GM21367 (cell line): ENCODE results near the gene TLN1.

Experiments
- ATAC-seq: cut with Tn5 transposase; IDR thresholded peaks from one replicate; pipeline ENCODE4 v1.9.1; 2021; ENCODE audit not compliant: unreplicated experiment

The TLN1 gene

GRCh38 chr9:35756275-35757225 is 24.6 kb upstream of the TLN1 start:
- no peak for ATAC-seq

GRCh38 chr9:35755071-35755470 is 23.1 kb upstream of the TLN1 start:
- no peak for ATAC-seq

GRCh38 chr9:35754264-35754663 is 22.3 kb upstream of the TLN1 start, which contains the start of gene MSMP:
TSS of gene MSMP (minus strand) at chr9:35754276. CDS start at chr9:35754129, 147 bp downstream.
- ATAC-seq: no peak

GRCh38 chr9:35753466-35753865 is 21.5 kb upstream of the TLN1 start:
- no peak for ATAC-seq

- ATAC-seq: no peak
Measured at GRCh38 chr9:35750256-35750531, 18.2 kb upstream of the TLN1 start.

GRCh38 chr9:35749515-35750255 is 17.7 kb upstream of the TLN1 start:
- peak; percentile 16 for ATAC-seq

- peak; percentile 66 for ATAC-seq
Measured at GRCh38 chr9:35748858-35749514, 17.0 kb upstream of the TLN1 start, which contains the start of the genes GBA2 and RGP1. TSS of gene GBA2 (minus strand) at chr9:35749228. CDS start at chr9:35748704, 524 bp downstream. TSS of gene RGP1 (plus strand) at chr9:35749287. CDS start at chr9:35749756, 469 bp downstream.

GRCh38 chr9:35748242-35748857 is 16.4 kb upstream of the TLN1 start:
- no peak for ATAC-seq

GRCh38 chr9:35746583-35746982 is 14.6 kb upstream of the TLN1 start:
- ATAC-seq: no peak

GRCh38 chr9:35745569-35745968 is 13.6 kb upstream of the TLN1 start:
- no peak for ATAC-seq

- no peak for ATAC-seq
Measured at GRCh38 chr9:35743880-35744518, 12.0 kb upstream of the TLN1 start.

- ATAC-seq: no peak
Measured at GRCh38 chr9:35743452-35743851, 11.5 kb upstream of the TLN1 start.

GRCh38 chr9:35741740-35742139 is 9.7 kb upstream of the TLN1 start:
- no peak for ATAC-seq

GRCh38 chr9:35740243-35740642 is 8.2 kb upstream of the TLN1 start:
- no peak for ATAC-seq

- ATAC-seq: no peak
Measured at GRCh38 chr9:35738924-35739323, 6.9 kb upstream of the TLN1 start.

GRCh38 chr9:35738186-35738585 is 6.2 kb upstream of the TLN1 start:
- ATAC-seq: no peak

GRCh38 chr9:35737143-35737542 is 5.1 kb upstream of the TLN1 start:
- no peak for ATAC-seq

- ATAC-seq: no peak
Measured at GRCh38 chr9:35736201-35736633, 4.2 kb upstream of the TLN1 start.

GRCh38 chr9:35734096-35734495 is 2.1 kb upstream of the TLN1 start:
- no peak for ATAC-seq

GRCh38 chr9:35732800-35733541 is 976 bp upstream of the TLN1 start:
- ATAC-seq: no peak
